A673 (cell line): ENCODE results near the gene FAM120AOS. TPM values are rescaled to one million over a fixed set of nuclear protein-coding genes. Genes with fewer than 3 reads are reported as not detected.

ENCODE experiments used
- BruUV-seq: library from RNA; stranded (reverse); fragments of 400-500 nt; replicated peaks from 2 replicates; lab custom pipeline; 2021; lab: Mats Ljungman, UMichigan
- CTCF ChIA-PET: fragments of 300-600 bp; sonication (Branson Sonifier 250); formaldehyde crosslinking; loops from one replicate; lab custom pipeline; 2022; ENCODE audit warnings: antibody characterized with exemption; lab: Charles Lee
- POLR2A ChIA-PET: fragments of 300-600 bp; sonication (Branson Sonifier 250); formaldehyde crosslinking; loops from one replicate; lab custom pipeline; 2022; ENCODE audit warnings: antibody characterized with exemption; ENCODE audit not compliant: low non-redundant PET; lab: Charles Lee
- DNase-seq: peaks from one replicate; pipeline ENCODE4 v3.0.0-alpha.2; 2015; ENCODE audit warnings: low spot score
- H3K27ac ChIP-seq: fragments of 200-600 bp; sonication (generic); 2 replicates; pipeline ENCODE4 v1.5.1; 2016; ENCODE audit warnings: mixed run types, low read depth, mild to moderate bottlenecking, mixed read lengths, antibody characterized with exemption, low read length; ENCODE audit not compliant: poor library complexity, severe bottlenecking
- H3K27me3 ChIP-seq: fragments of 200-600 bp; sonication (generic); replicated peaks from 2 replicates; pipeline ENCODE4 v1.6.1; 2017; ENCODE audit warnings: mixed run types, low read depth, mild to moderate bottlenecking, mixed read lengths, antibody characterized with exemption, low read length; ENCODE audit not compliant: insufficient read depth, poor library complexity
- H3K36me3 ChIP-seq: fragments of 200-600 bp; sonication (generic); 2 replicates; pipeline ENCODE4 v1.6.1; 2016; ENCODE audit warnings: mixed run types, mild to moderate bottlenecking, mixed read lengths, antibody characterized with exemption, low read length; ENCODE audit not compliant: insufficient read depth, poor library complexity, severe bottlenecking
- H3K4me1 ChIP-seq: fragments of 200-600 bp; sonication (generic); 2 replicates; pipeline ENCODE4 v1.6.1; 2017; ENCODE audit warnings: mixed run types, mild to moderate bottlenecking, mixed read lengths, antibody characterized with exemption, low read length; ENCODE audit not compliant: insufficient read depth, poor library complexity, severe bottlenecking
- H3K4me3 ChIP-seq: fragments of 200-600 bp; sonication (generic); 2 replicates; pipeline ENCODE4 v1.5.1; 2016; ENCODE audit warnings: low read depth, mixed run types, mild to moderate bottlenecking, mixed read lengths, low read length; ENCODE audit not compliant: poor library complexity, severe bottlenecking
- H3K9me3 ChIP-seq: fragments of 200-600 bp; sonication (generic); 2 replicates; pipeline ENCODE4 v1.6.1; 2016; ENCODE audit warnings: mixed run types, low read depth, mild to moderate bottlenecking, mixed read lengths, antibody characterized with exemption, low read length; ENCODE audit not compliant: poor library complexity, severe bottlenecking
- CTCF ChIP-seq: fragments of 300-800, 200-600 bp; sonication (generic); conservative IDR thresholded peaks from 2 replicates; pipeline ENCODE4 v1.5.1; 2017; ENCODE audit warnings: low read depth, mild to moderate bottlenecking, antibody characterized with exemption, low read length, moderate library complexity, mixed read lengths
- EZH2 ChIP-seq: fragments of 200-600 bp; sonication (generic); IDR thresholded peaks from 2 replicates; pipeline ENCODE4 v1.6.1; 2017; ENCODE audit warnings: borderline replicate concordance, low read depth, mild to moderate bottlenecking, mixed read lengths, antibody characterized with exemption, low read length; ENCODE audit not compliant: poor library complexity, severe bottlenecking
- intact Hi-C: fragments of 100-400 bp; cut with micrococcal nuclease; formaldehyde crosslinking; loops from one replicate; pipeline ENCODE4 v1.10.0; 2022; ENCODE audit not compliant: unreplicated experiment
- total RNA-seq: library from RNA; stranded (reverse); gene quantifications from 2 replicates; pipeline ENCODE4 v1.2.3, GENCODE V29; 2021

The FAM120AOS gene
- total RNA-seq, 1 experiment from 2014 or later: 34.5 TPM

- DNase-seq: no peak
- no TSS peak for BruUV-seq
- H3K4me1 ChIP-seq: peaks cover 22% of the 10 kb centered on the region
- intact Hi-C loops: no loop called here
- no peaks in the 10 kb centered on the region for H3K27me3 ChIP-seq
- TF ChIP-seq EZH2: no peak
- H3K9me3 ChIP-seq: no peaks in the 10 kb centered on the region
- ChIA-PET POLR2A (no interaction called here), CTCF (no interaction called here)
- peaks cover 5% of the 10 kb centered on the region for H3K36me3 ChIP-seq
- no peak overlapping the region for H3K27ac ChIP-seq
- no peak overlapping the region for H3K4me3 ChIP-seq
Observed at GRCh38 chr9:93458712-93459111, 5.3 kb upstream of the FAM120AOS start.

- H3K27ac ChIP-seq: no peak overlapping the region
- peaks cover 22% of the 10 kb centered on the region for H3K4me1 ChIP-seq
- TF ChIP-seq EZH2 (no peak), CTCF (no peak)
- H3K27me3 ChIP-seq: no peaks in the 10 kb centered on the region
- no peaks in the 10 kb centered on the region for H3K9me3 ChIP-seq
- intact Hi-C loops: no loop called here
- POLR2A ChIA-PET: no interaction called here
- BruUV-seq: no TSS peak
- no peak overlapping the region for H3K4me3 ChIP-seq
- no peak for DNase-seq
- peaks cover 5% of the 10 kb centered on the region for H3K36me3 ChIP-seq
- CTCF ChIA-PET: no interaction called here
Observed at GRCh38 chr9:93457006-93457405, 3.6 kb upstream of the FAM120AOS start.

- intact Hi-C loops: no loop called here
Observed at GRCh38 chr9:93456504-93456903, 3.1 kb upstream of the FAM120AOS start.

More at GRCh38 chr9:93456504-93456903, 3.1 kb upstream of the FAM120AOS start:
- Histone ChIP-seq H3K27ac (no peak overlapping the region), H3K4me1 (peaks cover 19% of the 10 kb centered on the region), H3K4me3 (no peak overlapping the region), H3K27me3 (no peaks in the 10 kb centered on the region), H3K9me3 (no peaks in the 10 kb centered on the region), H3K36me3 (peaks cover 5% of the 10 kb centered on the region)
- no peak for DNase-seq
- ChIA-PET POLR2A (no interaction called here), CTCF (no interaction called here)
- no TSS peak for BruUV-seq
- TF ChIP-seq EZH2: no peak
- TF ChIP-seq CTCF: no peak
